ENCODE measurements around the gene UNC5B.
"Not testable (repeated sequence)": the region's sequence is repeated elsewhere in the genome, so short reads cannot be mapped to it uniquely, and the experiment has no call there.

GRCh38 chr10:71272974-71273373 is 60.6 kb downstream of the UNC5B start:
- TF ChIP-seq CTCF (IDR thresholded peaks at IDR 0.05; ENCODE audit: insufficient read depth, low read length); POLR2AphosphoS5 (IDR thresholded peaks at IDR 0.05; ENCODE audit: low read depth); SPI1 (IDR thresholded peaks at IDR 0.05; ENCODE audit: borderline replicate concordance, low read depth): not testable (repeated sequence)
